CD14-positive monocyte (primary cell): ENCODE measurements around the gene AKR1D1. TPM values are rescaled to one million over a fixed set of nuclear protein-coding genes. Genes with fewer than 3 reads are reported as not detected.

ENCODE experiments used
- DNase-seq, 3 donors: peaks; one replicate each; pipeline ENCODE4 v3.0.0-alpha.2; 2011 to 2022
- H2AFZ ChIP-seq: 2 replicates; pipeline ENCODE4 v1.6.0; 2012; ENCODE audit warnings: mild to moderate bottlenecking, low read depth, low read length, inconsistent platforms; ENCODE audit not compliant: insufficient read depth, poor library complexity, severe bottlenecking
- H3K27ac ChIP-seq, 2 donors: 1 replicate in 1 of 2; 2 replicates in 1 of 2; pipeline ENCODE4 v1.5.1; 2012 to 2013; ENCODE audit warnings: low read length in 2 of 2, control low read depth in 1 of 2, inconsistent platforms in 1 of 2, low read depth in 1 of 2, mild to moderate bottlenecking in 1 of 2
- H3K27me3 ChIP-seq, 2 donors: one replicate each; pipeline versions ENCODE4 v1.6.0 to v1.6.1; 2011 to 2013; ENCODE audit warnings: low read length in 2 of 2; ENCODE audit not compliant: control insufficient read depth in 2 of 2, insufficient read depth in 2 of 2
- H3K36me3 ChIP-seq, 2 donors: replicated peaks in 1 of 2; 1 replicate in 1 of 2; 2 replicates in 1 of 2; pipeline versions ENCODE4 v1.5.1 to v1.6.1; 2012 to 2013; ENCODE audit warnings: low read length in 2 of 2, control low read depth in 1 of 2, inconsistent platforms in 1 of 2, mild to moderate bottlenecking in 1 of 2; ENCODE audit not compliant: insufficient read depth in 2 of 2, control insufficient read depth in 1 of 2
- H3K4me1 ChIP-seq, 2 donors: 1 replicate in 1 of 2; 2 replicates in 1 of 2; pipeline versions ENCODE4 v1.5.1 to v1.6.1; 2012 to 2013; ENCODE audit warnings: low read length in 2 of 2, control low read depth in 1 of 2, inconsistent platforms in 1 of 2, mild to moderate bottlenecking in 1 of 2, moderate library complexity in 1 of 2; ENCODE audit not compliant: insufficient read depth in 2 of 2, control insufficient read depth in 1 of 2
- H3K4me2 ChIP-seq: replicated peaks from 2 replicates; pipeline ENCODE3; 2012; ENCODE audit warnings: low read length, moderate library complexity, mild to moderate bottlenecking; ENCODE audit not compliant: poor library complexity, severe bottlenecking; ENCODE audit errors: extremely low read depth
- H3K4me3 ChIP-seq, 3 experiments: fragments of 200-600 bp in 1 of 3; sonication (generic) in 1 of 3; replicated peaks in 1 of 3; 1 replicate in 2 of 3; 2 replicates in 1 of 3; pipeline ENCODE4 v1.5.1; 2011 to 2013; ENCODE audit warnings: low read length in 3 of 3, mild to moderate bottlenecking in 3 of 3, control low read depth in 2 of 3, low read depth in 2 of 3, inconsistent platforms in 1 of 3, moderate library complexity in 1 of 3
- H3K79me2 ChIP-seq: 2 replicates; pipeline ENCODE4 v1.6.0; 2012; ENCODE audit warnings: mild to moderate bottlenecking, control low read depth, inconsistent platforms, low read length, moderate library complexity; ENCODE audit not compliant: insufficient read depth
- H3K9ac ChIP-seq: 2 replicates; pipeline ENCODE4 v1.6.0; 2017; ENCODE audit warnings: low read length, mild to moderate bottlenecking; ENCODE audit not compliant: insufficient read depth, poor library complexity, severe bottlenecking
- H3K9me3 ChIP-seq, 2 donors: replicated peaks in 1 of 2; 1 replicate in 1 of 2; 2 replicates in 1 of 2; pipeline versions ENCODE4 v1.5.1 to v1.6.1; 2012 to 2013; ENCODE audit warnings: low read length in 2 of 2, control low read depth in 1 of 2; ENCODE audit not compliant: control insufficient read depth in 1 of 2, insufficient read depth in 1 of 2
- H4K20me1 ChIP-seq: 2 replicates; pipeline ENCODE4 v1.6.0; 2012; ENCODE audit warnings: mild to moderate bottlenecking, low read length, control low read depth, moderate library complexity; ENCODE audit not compliant: insufficient read depth
- H3K27ac Mint-ChIP-seq, 7 donors: one replicate each; pipeline ENCODE4 v1.8.0; 2020; ENCODE audit warnings: mild to moderate bottlenecking in 7 of 7, mixed read lengths in 7 of 7, moderate library complexity in 6 of 7, inconsistent platforms in 2 of 7
- H3K27me3 Mint-ChIP-seq, 3 donors: one replicate each; pipeline ENCODE4 v1.8.0; 2021 to 2022; ENCODE audit warnings: low read depth in 3 of 3, mild to moderate bottlenecking in 3 of 3, mixed read lengths in 3 of 3, moderate library complexity in 3 of 3, inconsistent platforms in 1 of 3
- H3K36me3 Mint-ChIP-seq, 2 donors: one replicate each; pipeline ENCODE4 v1.8.0; 2020; ENCODE audit warnings: mixed read lengths in 2 of 2, inconsistent platforms in 1 of 2, mild to moderate bottlenecking in 1 of 2
- H3K4me1 Mint-ChIP-seq: one replicate; pipeline ENCODE4 v1.8.0; 2020; ENCODE audit warnings: mild to moderate bottlenecking, mixed read lengths
- H3K4me3 Mint-ChIP-seq, 2 donors: one replicate each; pipeline ENCODE4 v1.8.0; 2020; ENCODE audit warnings: mild to moderate bottlenecking in 2 of 2, mixed read lengths in 2 of 2, moderate library complexity in 1 of 2
- H3K9me3 Mint-ChIP-seq, 7 donors: one replicate each; pipeline ENCODE4 v1.8.0; 2020 to 2022; ENCODE audit warnings: mixed read lengths in 7 of 7, mild to moderate bottlenecking in 6 of 7, moderate library complexity in 6 of 7, inconsistent platforms in 2 of 7
- WGBS: methylation state at CpG from one replicate; pipeline ENCODE4 v1.1.5; 2013; ENCODE audit warnings: missing lambda C conversion rate; ENCODE audit not compliant: insufficient coverage; 5-methylcytosine and 5-hydroxymethylcytosine counted together
- intact Hi-C, 2 donors: fragments of 100-400 bp; cut with micrococcal nuclease; formaldehyde crosslinking; loops; one replicate each; pipeline versions ENCODE4 v1.15.0 to v1.15.1; 2023
- polyA plus RNA-seq, 3 donors: library from polyadenylated mRNA; depleted of rRNA in 1 of 3; unstranded in 2 of 3; stranded (reverse) in 1 of 3; fragments of 300-500 nt in 2 of 3; fragments of >200 nt in 1 of 3; fragmentation: Illumina TruSeq in 2 of 3; gene quantifications; 1 replicate in 2 of 3; 2 replicates in 1 of 3; pipeline ENCODE4 v1.2.3, GENCODE V29; 2012 to 2021
- TF ChIP-seq, protein P1 (sequence below): fragments of 200-600 bp; IDR thresholded peaks from one replicate; pipeline ENCODE4 v1.8.0; 2022; ENCODE audit warnings: antibody characterized with exemption, mild to moderate bottlenecking

AKR1D1 gene
- polyA plus RNA-seq, 3 donors, result not detected

- no peaks in the 10 kb centered on the region for H3K79me2 ChIP-seq
- WGBS, result 100% methylated on average over 1 of the region's 3 CpGs
- no peak overlapping the region for H3K4me2 ChIP-seq
- Mint-ChIP-seq H3K27me3 (peaks cover 0 to 3% (median 3%) of the 10 kb centered on the region in 3 donors), H3K27ac (no peak overlapping the region), H3K4me1 (peaks cover 8% of the 10 kb centered on the region), H3K36me3 (no peaks in the 10 kb centered on the region), H3K4me3 (no peak overlapping the region), H3K9me3 (peaks cover 0 to 3% (median 0%) of the 10 kb centered on the region in 7 donors)
- TF ChIP-seq, protein P1, sequence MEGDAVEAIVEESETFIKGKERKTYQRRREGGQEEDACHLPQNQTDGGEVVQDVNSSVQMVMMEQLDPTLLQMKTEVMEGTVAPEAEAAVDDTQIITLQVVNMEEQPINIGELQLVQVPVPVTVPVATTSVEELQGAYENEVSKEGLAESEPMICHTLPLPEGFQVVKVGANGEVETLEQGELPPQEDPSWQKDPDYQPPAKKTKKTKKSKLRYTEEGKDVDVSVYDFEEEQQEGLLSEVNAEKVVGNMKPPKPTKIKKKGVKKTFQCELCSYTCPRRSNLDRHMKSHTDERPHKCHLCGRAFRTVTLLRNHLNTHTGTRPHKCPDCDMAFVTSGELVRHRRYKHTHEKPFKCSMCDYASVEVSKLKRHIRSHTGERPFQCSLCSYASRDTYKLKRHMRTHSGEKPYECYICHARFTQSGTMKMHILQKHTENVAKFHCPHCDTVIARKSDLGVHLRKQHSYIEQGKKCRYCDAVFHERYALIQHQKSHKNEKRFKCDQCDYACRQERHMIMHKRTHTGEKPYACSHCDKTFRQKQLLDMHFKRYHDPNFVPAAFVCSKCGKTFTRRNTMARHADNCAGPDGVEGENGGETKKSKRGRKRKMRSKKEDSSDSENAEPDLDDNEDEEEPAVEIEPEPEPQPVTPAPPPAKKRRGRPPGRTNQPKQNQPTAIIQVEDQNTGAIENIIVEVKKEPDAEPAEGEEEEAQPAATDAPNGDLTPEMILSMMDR, result no peak
- no peaks in the 10 kb centered on the region for H4K20me1 ChIP-seq
- no peak for DNase-seq
- intact Hi-C loops, result no loop called here
- no peaks in the 10 kb centered on the region for H3K36me3 ChIP-seq
- H2AFZ ChIP-seq, result no peak overlapping the region
- H3K9me3 ChIP-seq, result no peaks in the 10 kb centered on the region
- no peak overlapping the region for H3K9ac ChIP-seq
- no peak overlapping the region for H3K4me3 ChIP-seq
- H3K27ac ChIP-seq, result no peak overlapping the region
- no peaks in the 10 kb centered on the region for H3K4me1 ChIP-seq
- H3K27me3 ChIP-seq, result no peaks in the 10 kb centered on the region
These were observed 62.0 kb downstream of the AKR1D1 start for GRCh38 chr7:138138244-138138643.

GRCh38 chr7:138142583-138143201 lies 66.4 kb downstream of the AKR1D1 start:
- Mint-ChIP-seq H3K27ac (no peak overlapping the region), H3K4me3 (no peak overlapping the region), H3K36me3 (no peaks in the 10 kb centered on the region), H3K27me3 (peaks cover 1 to 2% (median 1%) of the 10 kb centered on the region in 3 donors), H3K9me3 (peaks cover 2 to 15% (median 6%) of the 10 kb centered on the region in 7 donors), H3K4me1 (peaks cover 11% of the 10 kb centered on the region)
- Histone ChIP-seq H3K36me3 (no peaks in the 10 kb centered on the region), H3K9me3 (peaks cover 0 to 8% of the 10 kb centered on the region in 2 donors), H2AFZ (no peak overlapping the region), H3K4me3 (no peak overlapping the region), H4K20me1 (no peaks in the 10 kb centered on the region), H3K79me2 (no peaks in the 10 kb centered on the region), H3K4me2 (no peak overlapping the region), H3K27ac (no peak overlapping the region), H3K4me1 (no peaks in the 10 kb centered on the region), H3K27me3 (no peaks in the 10 kb centered on the region), H3K9ac (no peak overlapping the region)
- TF ChIP-seq, protein P1, result no peak
- no peak for DNase-seq
- intact Hi-C loops, result no loop called here
